PC-9 (cell line): Measurements from ENCODE around the gene ARF3.

Experiments
- EZH2 ChIP-seq: fragments of 200-600 bp; sonication (generic); IDR thresholded peaks from 2 replicates; pipeline ENCODE4 v1.8.0; 2017; ENCODE audit warnings: antibody characterized with exemption, low read depth
- TF ChIP-seq, protein P1 (sequence below): fragments of 200-600 bp; sonication (generic); conservative IDR thresholded peaks from 2 replicates; pipeline ENCODE4 v1.6.1; 2017; ENCODE audit warnings: mixed run types, antibody characterized with exemption, mild to moderate bottlenecking, moderate library complexity

DNA sequence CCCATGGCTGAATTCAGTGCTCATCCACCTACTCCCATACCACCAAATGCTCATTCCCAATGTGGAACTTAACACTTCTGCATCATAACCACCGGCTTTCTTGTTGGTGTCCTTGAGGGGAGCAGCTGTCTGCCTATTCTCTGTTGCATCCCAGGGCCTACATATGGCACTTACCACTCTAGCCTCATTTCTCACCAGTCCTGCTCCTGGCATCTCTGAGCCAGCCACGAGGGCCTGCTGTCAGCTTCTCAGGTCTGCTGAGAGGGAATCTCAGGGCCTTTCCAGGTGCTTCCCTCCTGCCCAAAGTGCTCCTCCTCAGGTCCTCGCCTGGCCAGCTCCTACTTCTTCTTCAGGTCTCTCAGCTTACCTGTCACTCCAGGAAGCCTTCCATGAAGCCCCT, 67.6 kb downstream of the ARF3 start:
- TF ChIP-seq, protein P1, sequence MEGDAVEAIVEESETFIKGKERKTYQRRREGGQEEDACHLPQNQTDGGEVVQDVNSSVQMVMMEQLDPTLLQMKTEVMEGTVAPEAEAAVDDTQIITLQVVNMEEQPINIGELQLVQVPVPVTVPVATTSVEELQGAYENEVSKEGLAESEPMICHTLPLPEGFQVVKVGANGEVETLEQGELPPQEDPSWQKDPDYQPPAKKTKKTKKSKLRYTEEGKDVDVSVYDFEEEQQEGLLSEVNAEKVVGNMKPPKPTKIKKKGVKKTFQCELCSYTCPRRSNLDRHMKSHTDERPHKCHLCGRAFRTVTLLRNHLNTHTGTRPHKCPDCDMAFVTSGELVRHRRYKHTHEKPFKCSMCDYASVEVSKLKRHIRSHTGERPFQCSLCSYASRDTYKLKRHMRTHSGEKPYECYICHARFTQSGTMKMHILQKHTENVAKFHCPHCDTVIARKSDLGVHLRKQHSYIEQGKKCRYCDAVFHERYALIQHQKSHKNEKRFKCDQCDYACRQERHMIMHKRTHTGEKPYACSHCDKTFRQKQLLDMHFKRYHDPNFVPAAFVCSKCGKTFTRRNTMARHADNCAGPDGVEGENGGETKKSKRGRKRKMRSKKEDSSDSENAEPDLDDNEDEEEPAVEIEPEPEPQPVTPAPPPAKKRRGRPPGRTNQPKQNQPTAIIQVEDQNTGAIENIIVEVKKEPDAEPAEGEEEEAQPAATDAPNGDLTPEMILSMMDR: no peak
- TF ChIP-seq EZH2: no peak
